ENCODE measurements around the gene SMYD1. TPM values are rescaled to one million over a fixed set of nuclear protein-coding genes. Genes with fewer than 3 reads are reported as not detected.

Gene SMYD1
- total and polyA plus RNA-seq, 2 donors from 2014 or later = not detected

GRCh38 chr2:88141952-88142351 is 74.3 kb downstream of the SMYD1 start:
- TF ChIP-seq CTCF (IDR thresholded peaks at IDR 0.05; ENCODE audit: borderline replicate concordance, extremely low read depth, insufficient read depth) = no peak
- H3K4me3 ChIP-seq (ENCODE audit: low read length in 3 of 3) = no peak overlapping the region
- no peaks in the 10 kb centered on the region for H3K27me3 ChIP-seq (ENCODE audit: control insufficient read depth, insufficient read depth, low read length)
- no peak overlapping the region for H3K9ac ChIP-seq (ENCODE audit: low read length in 3 of 3)
- FAIRE-seq (no peak), DNase-seq (no peak)
- H3K27ac ChIP-seq (ENCODE audit: low read depth in 2 of 2, low read length in 2 of 2) = no peak overlapping the region
- intact Hi-C loops (cut with DNase I) = no loop called here
- peaks cover 0 to 3% (median 0%) of the 10 kb centered on the region in 3 donors for H3K4me1 ChIP-seq (ENCODE audit: control insufficient read depth in 2 of 3, insufficient read depth in 2 of 3, low read depth in 1 of 3, low read length in 3 of 3)
- H3K36me3 ChIP-seq (ENCODE audit: control insufficient read depth in 2 of 3, insufficient read depth in 3 of 3, low read length in 3 of 3) = no peaks in the 10 kb centered on the region
- H3K9me3 ChIP-seq (ENCODE audit: control insufficient read depth in 2 of 3, insufficient read depth in 1 of 3, low read length in 3 of 3) = no peaks in the 10 kb centered on the region

GRCh38 chr2:88144271-88144670 is 76.6 kb downstream of the SMYD1 start:
- FAIRE-seq = no peak
- Histone ChIP-seq H3K36me3 (ENCODE audit: control insufficient read depth in 2 of 3, insufficient read depth in 3 of 3, low read length in 3 of 3) (no peaks in the 10 kb centered on the region), H3K4me3 (ENCODE audit: low read length in 3 of 3) (no peak overlapping the region), H3K27me3 (ENCODE audit: control insufficient read depth, insufficient read depth, low read length) (no peaks in the 10 kb centered on the region), H3K4me1 (ENCODE audit: control insufficient read depth in 2 of 3, insufficient read depth in 2 of 3, low read depth in 1 of 3, low read length in 3 of 3) (no peaks in the 10 kb centered on the region), H3K27ac (ENCODE audit: low read depth in 2 of 2, low read length in 2 of 2) (no peak overlapping the region), H3K9ac (ENCODE audit: low read length in 3 of 3) (no peak overlapping the region), H3K9me3 (ENCODE audit: control insufficient read depth in 2 of 3, insufficient read depth in 1 of 3, low read length in 3 of 3) (peaks cover 0 to 9% (median 2%) of the 10 kb centered on the region in 3 donors)
- no peak for TF ChIP-seq CTCF (IDR thresholded peaks at IDR 0.05; ENCODE audit: borderline replicate concordance, extremely low read depth, insufficient read depth)
- intact Hi-C loops (cut with DNase I) = no loop called here
- DNase-seq = no peak

DNA sequence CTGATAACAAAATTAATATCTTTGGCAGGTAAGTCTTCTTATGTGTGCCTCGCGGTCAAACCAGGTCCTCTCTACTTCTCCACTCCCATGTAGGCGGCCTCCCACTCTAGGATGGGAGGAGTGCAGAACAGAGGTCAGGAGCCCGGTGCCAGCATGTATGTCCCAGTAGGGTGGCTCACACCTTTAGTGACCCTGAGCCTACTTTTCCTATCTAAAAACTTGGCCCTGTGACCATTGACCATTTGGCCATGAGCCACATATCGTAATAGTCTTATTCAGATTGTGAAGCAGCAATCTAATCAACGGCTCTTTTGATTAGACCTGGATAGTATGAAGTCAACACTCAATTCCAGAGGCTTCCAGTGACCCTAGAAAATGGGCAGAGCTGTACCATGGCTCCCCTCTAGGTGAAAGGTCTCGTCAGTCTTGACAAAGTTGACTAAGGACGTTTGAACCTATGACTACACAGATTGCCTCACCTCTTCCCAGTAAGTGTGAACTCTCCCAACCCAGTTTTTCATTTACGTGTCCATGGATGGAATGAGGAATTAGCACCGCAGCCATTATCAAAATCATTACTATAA is 77.4 kb downstream of the SMYD1 start:
- FAIRE-seq = no peak

More for the DNA sequence above, 77.4 kb downstream of the SMYD1 start:
- Histone ChIP-seq H3K4me1 (ENCODE audit: control insufficient read depth in 2 of 3, insufficient read depth in 2 of 3, low read depth in 1 of 3, low read length in 3 of 3) (no peaks in the 10 kb centered on the region), H3K36me3 (ENCODE audit: control insufficient read depth in 2 of 3, insufficient read depth in 3 of 3, low read length in 3 of 3) (no peaks in the 10 kb centered on the region), H3K9me3 (ENCODE audit: control insufficient read depth in 2 of 3, insufficient read depth in 1 of 3, low read length in 3 of 3) (peaks cover 0 to 12% (median 4%) of the 10 kb centered on the region in 3 donors), H3K9ac (ENCODE audit: low read length in 3 of 3) (no peak overlapping the region), H3K4me3 (ENCODE audit: low read length in 3 of 3) (no peak overlapping the region), H3K27ac (ENCODE audit: low read depth in 2 of 2, low read length in 2 of 2) (no peak overlapping the region), H3K27me3 (ENCODE audit: control insufficient read depth, insufficient read depth, low read length) (no peaks in the 10 kb centered on the region)
- no peak for TF ChIP-seq CTCF (IDR thresholded peaks at IDR 0.05; ENCODE audit: borderline replicate concordance, extremely low read depth, insufficient read depth)
- intact Hi-C loops (cut with DNase I) = no loop called here
- no peak for DNase-seq
